HG02798 (cell line): ENCODE measurements around the gene SP3.
"Not testable (repeated sequence)": the region's sequence is repeated elsewhere in the genome, so short reads cannot be mapped to it uniquely, and the experiment has no call there.

Source experiments
- ATAC-seq: cut with Tn5 transposase; IDR thresholded peaks from one replicate; pipeline ENCODE4 v1.9.1; 2021; ENCODE audit warnings: mild to moderate bottlenecking; ENCODE audit not compliant: unreplicated experiment, poor library complexity

Gene SP3

GRCh38 chr2:173898996-173899395, 66.2 kb downstream of the SP3 start:
- peak; percentile 47 for ATAC-seq

- peak; percentile 93 for ATAC-seq
Observed at GRCh38 chr2:173898178-173898668, 67.0 kb downstream of the SP3 start.

GRCh38 chr2:173896755-173897154, 68.4 kb downstream of the SP3 start:
- no peak for ATAC-seq

- no peak for ATAC-seq
Observed at GRCh38 chr2:173892341-173892740, 72.8 kb downstream of the SP3 start.

DNA sequence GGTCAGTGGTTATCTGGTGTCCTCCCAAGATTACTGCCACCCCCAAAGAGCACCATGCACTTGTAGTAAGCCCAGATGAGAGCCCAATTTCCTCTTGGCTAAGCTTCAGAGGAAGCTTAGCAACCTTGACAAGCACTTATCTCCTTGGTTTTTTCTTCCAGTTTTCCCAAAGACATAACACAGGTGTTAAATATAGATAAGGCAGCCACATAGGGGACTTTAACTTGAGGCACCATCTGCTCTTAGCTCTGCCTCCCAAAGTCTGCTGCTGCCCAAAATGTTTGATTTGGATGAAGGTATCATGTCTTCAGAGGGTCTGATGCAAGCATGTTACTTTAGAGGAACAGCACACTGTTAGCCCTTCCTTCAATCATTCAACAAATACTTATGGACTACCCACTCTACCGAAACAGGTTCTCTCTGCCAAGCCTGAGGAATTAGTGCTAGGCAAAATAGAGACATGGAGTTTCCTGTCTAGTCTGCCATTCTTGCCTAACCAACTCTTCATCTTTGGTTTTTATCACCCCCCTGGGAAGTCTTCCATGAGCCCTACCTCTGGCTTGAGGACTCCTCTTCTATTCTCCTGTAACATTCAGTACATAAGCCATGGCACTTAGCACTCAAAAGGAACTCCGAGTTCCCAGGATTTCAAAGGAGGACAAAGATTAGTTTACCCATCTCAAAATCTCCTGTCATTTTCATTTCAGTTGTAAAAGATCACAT, 73.7 kb downstream of the SP3 start:
- ATAC-seq, result no peak

- not testable (repeated sequence) for ATAC-seq
Observed at GRCh38 chr2:173889464-173889863, 75.7 kb downstream of the SP3 start.

GRCh38 chr2:173886613-173887012, 78.6 kb downstream of the SP3 start:
- no peak for ATAC-seq

DNA sequence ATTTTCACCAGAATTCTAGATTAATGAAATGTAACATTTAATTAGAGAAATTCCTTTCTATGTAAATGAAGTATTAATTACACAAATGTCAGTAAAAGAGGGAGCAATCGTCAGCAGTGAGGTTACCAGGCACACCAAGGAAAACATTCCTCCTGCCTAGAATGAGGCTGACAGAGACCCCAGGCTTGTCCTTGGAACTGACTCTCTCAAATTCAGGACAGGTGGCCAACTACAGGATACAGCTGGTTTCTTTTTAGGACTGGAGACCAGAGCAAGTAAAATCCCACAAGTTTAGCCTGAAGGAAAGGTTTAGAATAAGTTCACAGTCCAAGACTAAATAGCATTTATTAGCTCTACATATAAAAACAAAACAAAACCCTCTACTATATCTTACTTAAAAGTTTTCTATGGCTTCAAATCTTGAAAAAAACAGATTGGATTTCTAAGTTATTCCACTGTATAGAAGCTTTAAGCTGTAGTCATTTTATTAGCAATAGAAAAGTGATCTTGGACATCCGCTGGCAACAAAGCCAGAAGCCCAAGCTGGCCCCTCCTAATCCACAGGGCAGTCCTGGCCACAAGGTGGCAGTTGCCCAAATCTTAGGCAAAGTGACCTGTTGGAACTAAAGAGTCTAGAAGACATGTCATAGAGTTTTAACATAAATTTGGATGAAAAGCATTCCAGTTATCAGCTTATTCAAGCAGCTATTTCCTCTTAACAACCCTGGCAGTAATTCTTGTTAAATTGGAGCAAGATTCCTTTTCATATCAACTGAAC, 81.0 kb downstream of the SP3 start:
- ATAC-seq, result no peak

GRCh38 chr2:173881886-173882285, 83.3 kb downstream of the SP3 start:
- ATAC-seq, result no peak

DNA sequence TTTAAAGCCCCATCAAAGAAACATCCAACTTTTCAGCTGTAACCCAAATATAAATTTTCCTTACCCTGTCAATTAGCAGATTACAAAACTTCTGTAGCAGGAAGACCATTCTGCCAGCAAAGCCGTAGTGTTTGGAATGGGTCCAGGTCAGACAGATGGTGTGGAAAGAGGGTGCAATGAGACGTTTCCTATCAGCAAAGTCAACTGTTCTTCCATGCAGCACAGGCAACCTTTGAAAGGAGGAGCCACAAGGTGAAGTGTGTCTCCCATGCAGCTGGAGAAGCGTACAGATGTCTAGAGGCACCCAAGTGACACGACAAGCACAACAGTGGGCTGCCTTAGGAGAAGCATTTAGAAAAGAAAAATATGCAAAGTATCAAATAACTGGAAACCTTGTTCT, 83.7 kb downstream of the SP3 start:
- ATAC-seq, result no peak

DNA sequence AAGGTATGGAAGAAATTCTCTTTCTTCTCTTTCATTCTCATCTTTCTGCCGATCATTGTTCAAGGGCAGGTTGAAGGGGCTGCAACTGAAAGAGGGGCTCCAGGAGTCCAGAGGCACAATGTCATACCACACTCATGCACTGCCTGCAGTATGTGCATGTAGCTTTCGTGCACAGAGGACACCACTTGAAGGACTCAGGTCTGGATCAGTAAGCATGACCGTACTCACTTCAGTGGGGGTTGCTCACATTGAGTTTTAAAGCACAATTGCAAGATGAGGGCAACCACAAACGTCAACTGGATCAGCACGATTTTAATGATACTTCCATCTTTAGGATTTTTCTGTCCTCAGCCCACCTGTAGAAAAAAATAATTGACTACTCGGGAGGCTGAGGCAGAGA, 84.6 kb downstream of the SP3 start:
- no peak for ATAC-seq

- no peak for ATAC-seq
Observed at GRCh38 chr2:173876833-173877413, 88.2 kb downstream of the SP3 start.

DNA sequence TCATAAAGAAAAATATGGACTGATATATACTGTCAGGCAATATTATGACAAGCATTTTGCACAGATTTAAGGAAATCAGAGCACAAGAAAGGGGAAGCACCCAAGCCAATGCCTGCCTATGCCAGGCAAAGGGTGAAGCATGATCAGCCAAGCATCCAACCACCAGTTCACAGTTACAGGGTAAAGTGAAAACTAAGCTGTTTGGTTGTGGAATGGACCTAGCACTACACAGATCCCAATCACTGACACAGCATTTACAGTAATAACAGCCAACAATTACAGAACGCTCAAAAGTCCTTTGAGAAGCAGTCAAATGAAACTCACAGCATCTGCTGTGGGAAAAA, 90.3 kb downstream of the SP3 start:
- ATAC-seq, result peak; percentile 83

- ATAC-seq, result peak; percentile 19
Observed at GRCh38 chr2:173874003-173874893, 90.9 kb downstream of the SP3 start.

GRCh38 chr2:173872714-173873113, 92.5 kb downstream of the SP3 start:
- no peak for ATAC-seq

- no peak for ATAC-seq
Observed at GRCh38 chr2:173869244-173870229, 95.6 kb downstream of the SP3 start.

- ATAC-seq, result no peak
Observed at GRCh38 chr2:173868406-173868805, 96.8 kb downstream of the SP3 start.

GRCh38 chr2:173866874-173867618, 98.1 kb downstream of the SP3 start:
- ATAC-seq, result no peak
